NAMALWA (cell line): Measurements from ENCODE around the gene PDE7B.
"Not testable (repeated sequence)": the region's sequence is repeated elsewhere in the genome, so short reads cannot be mapped to it uniquely, and the experiment has no call there.

Experiments
- DNase-seq: peaks from one replicate; pipeline ENCODE4 v3.0.0-alpha.2; 2015; ENCODE audit warnings: low spot score

The PDE7B gene

GRCh38 chr6:135850882-135851281 is 619 bp upstream of the PDE7B start:
- DNase-seq: no peak

GRCh38 chr6:135852746-135853145 is 1.2 kb downstream of the PDE7B start:
- DNase-seq: no peak

- DNase-seq: no peak
Measured at GRCh38 chr6:135853227-135853626, 1.7 kb downstream of the PDE7B start.

GRCh38 chr6:135853986-135854385 is 2.5 kb downstream of the PDE7B start:
- no peak for DNase-seq

- DNase-seq: no peak
Measured at GRCh38 chr6:135854799-135855198, 3.3 kb downstream of the PDE7B start.

GRCh38 chr6:135858931-135859330 is 7.4 kb downstream of the PDE7B start:
- DNase-seq: no peak

GRCh38 chr6:135860361-135860760 is 8.9 kb downstream of the PDE7B start:
- DNase-seq: no peak

- no peak for DNase-seq
Measured at GRCh38 chr6:135861189-135861588, 9.7 kb downstream of the PDE7B start.

GRCh38 chr6:135864929-135865328 is 13.4 kb downstream of the PDE7B start:
- DNase-seq: not testable (repeated sequence)

GRCh38 chr6:135866445-135867123 is 15.1 kb downstream of the PDE7B start:
- no peak for DNase-seq

- no peak for DNase-seq
Measured at GRCh38 chr6:135867332-135867731, 15.8 kb downstream of the PDE7B start.

- DNase-seq: no peak
Measured at GRCh38 chr6:135869857-135870256, 18.4 kb downstream of the PDE7B start.

GRCh38 chr6:135870722-135871121 is 19.2 kb downstream of the PDE7B start:
- no peak for DNase-seq

GRCh38 chr6:135871296-135871695 is 19.8 kb downstream of the PDE7B start:
- no peak for DNase-seq

- DNase-seq: no peak
Measured at GRCh38 chr6:135871878-135872277, 20.4 kb downstream of the PDE7B start.

GRCh38 chr6:135875446-135875845 is 23.9 kb downstream of the PDE7B start:
- no peak for DNase-seq

GRCh38 chr6:135876058-135876457 is 24.6 kb downstream of the PDE7B start:
- no peak for DNase-seq

- DNase-seq: no peak
Measured at GRCh38 chr6:135877666-135878065, 26.2 kb downstream of the PDE7B start.

- peak; percentile 63 for DNase-seq
Measured at GRCh38 chr6:135880066-135880972, 28.8 kb downstream of the PDE7B start.

- DNase-seq: no peak
Measured at GRCh38 chr6:135883045-135883444, 31.5 kb downstream of the PDE7B start.

GRCh38 chr6:135883536-135883935 is 32.0 kb downstream of the PDE7B start:
- no peak for DNase-seq

- DNase-seq: no peak
Measured at GRCh38 chr6:135884136-135884535, 32.6 kb downstream of the PDE7B start.

GRCh38 chr6:135887069-135887468 is 35.6 kb downstream of the PDE7B start:
- DNase-seq: no peak
